HG03354 (cell line): ENCODE results near the gene AAK1.
"Not testable (repeated sequence)": the region's sequence is repeated elsewhere in the genome, so short reads cannot be mapped to it uniquely, and the experiment has no call there.

Experiments used
- ATAC-seq: cut with Tn5 transposase; IDR thresholded peaks from one replicate; pipeline ENCODE4 v1.9.1; 2021; ENCODE audit warnings: mild to moderate bottlenecking; ENCODE audit not compliant: unreplicated experiment, poor library complexity, severe bottlenecking

The AAK1 gene

DNA sequence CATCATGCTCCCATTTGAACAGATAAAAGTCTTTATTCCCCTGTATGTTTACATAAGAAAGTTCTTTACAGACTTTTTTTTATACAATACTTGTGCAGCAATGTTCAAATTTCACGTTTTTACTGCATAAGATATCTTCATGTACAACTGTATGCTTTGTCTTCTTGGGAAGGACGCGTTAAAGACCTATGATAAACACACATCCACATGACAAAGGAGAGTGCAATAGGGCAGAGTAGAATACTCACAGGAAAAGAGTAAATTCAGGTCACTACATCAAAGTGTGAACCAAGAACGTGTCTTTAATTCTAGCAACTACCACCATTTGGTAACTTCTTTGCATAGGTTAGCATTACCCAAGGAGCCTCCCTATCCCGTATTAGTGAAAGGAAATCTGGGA is 172.6 kb downstream of the AAK1 start:
- ATAC-seq = no peak

DNA sequence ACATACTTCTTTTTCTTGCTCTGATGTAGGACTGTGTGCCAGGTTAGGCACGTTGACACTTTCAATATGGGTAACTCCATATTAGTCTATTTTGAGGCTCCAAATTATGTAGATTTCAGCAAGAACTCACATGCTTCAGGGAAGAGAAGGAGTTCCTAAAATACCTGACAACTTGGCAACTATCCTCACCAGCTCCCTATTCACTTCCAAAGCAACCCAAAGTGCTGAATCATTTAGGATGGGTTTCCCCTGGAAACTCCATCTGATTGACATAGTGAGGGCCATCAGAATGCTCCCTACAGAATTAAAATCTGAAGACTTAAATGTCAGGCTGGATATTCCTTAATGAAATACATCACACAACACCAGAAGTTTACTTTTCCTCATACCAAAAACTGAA is 173.8 kb downstream of the AAK1 start:
- ATAC-seq = no peak

DNA sequence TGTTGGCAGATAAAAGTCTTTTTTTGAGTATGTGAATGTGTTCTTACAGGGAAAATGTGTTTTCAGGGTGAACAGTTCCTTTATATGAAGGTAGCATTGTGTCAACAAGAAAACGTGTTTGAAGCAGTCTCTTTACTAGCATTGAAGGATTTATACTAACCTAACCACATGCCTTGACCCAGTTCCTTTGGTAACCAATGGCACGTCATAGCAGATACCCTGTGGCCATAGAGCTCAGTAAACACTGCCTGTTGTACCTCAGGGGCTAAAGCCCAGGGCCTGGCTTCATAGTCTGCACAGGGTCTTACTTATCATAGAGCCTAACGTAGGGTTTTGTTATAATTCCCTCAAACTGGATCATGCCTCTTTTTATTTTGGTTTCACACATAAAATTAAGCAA is 174.2 kb downstream of the AAK1 start:
- no peak for ATAC-seq

DNA sequence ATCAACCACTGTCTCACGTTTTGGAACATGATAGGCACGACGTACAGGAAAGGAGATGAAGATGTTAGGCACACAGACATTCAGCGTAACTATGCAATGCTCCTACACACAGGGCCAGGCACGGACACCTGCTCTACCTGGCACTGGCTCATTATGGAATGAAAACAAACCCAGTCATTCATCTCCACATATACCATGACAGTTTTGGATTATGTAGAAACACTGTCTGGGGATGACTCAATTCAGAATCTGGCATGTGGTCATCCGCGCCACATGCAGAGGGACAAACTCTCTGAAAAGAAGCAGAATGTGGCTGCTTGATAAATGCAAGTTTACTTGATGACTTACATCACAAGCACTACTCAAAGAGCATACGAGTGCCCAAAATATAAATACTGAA is 176.8 kb downstream of the AAK1 start:
- no peak for ATAC-seq

GRCh38 chr2:69465513-69466456 is 177.8 kb downstream of the AAK1 start:
- no peak for ATAC-seq

DNA sequence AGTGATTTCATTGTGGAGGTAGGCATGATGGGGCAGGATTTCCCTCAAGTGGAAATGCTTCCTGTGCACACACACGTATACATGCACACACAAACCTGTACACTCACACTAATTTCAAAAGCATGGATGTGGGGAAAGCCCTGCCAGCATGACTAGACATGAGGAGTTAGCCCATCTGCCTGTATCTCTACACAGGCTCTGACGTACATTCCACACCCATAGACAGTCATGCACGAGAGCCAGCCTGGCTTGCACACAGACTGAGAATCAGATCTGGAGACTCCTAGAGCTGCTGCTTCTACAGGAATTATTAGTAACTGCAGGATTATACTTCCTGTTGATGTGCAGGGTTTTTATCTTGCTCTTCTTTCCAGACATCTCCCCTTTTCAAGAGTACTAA is 179.0 kb downstream of the AAK1 start:
- ATAC-seq = no peak

- ATAC-seq = no peak
Observed at GRCh38 chr2:69462780-69463179, 180.8 kb downstream of the AAK1 start.

DNA sequence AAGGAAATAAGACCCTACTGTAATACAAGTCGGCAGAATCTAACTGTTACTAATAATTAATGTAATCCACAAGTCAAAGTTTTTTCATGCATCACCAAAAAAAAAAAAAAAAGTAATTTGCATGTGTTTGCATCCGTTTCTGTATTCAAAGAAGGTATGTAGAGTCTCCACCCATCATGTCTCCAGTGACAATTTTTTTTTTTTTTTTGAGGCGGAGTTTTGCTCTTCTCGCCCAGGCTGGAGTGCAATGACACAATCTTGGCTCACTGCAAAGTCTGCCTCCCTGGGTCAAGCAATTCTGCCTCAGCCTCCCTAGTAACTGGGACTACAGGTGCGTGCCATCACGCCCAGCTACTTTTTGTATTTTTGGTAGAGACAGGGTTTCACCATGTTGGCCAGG is 182.1 kb downstream of the AAK1 start:
- no peak for ATAC-seq

GRCh38 chr2:69459936-69460335 is 183.6 kb downstream of the AAK1 start:
- no peak for ATAC-seq

GRCh38 chr2:69456950-69457445 is 186.5 kb downstream of the AAK1 start:
- ATAC-seq = no peak

DNA sequence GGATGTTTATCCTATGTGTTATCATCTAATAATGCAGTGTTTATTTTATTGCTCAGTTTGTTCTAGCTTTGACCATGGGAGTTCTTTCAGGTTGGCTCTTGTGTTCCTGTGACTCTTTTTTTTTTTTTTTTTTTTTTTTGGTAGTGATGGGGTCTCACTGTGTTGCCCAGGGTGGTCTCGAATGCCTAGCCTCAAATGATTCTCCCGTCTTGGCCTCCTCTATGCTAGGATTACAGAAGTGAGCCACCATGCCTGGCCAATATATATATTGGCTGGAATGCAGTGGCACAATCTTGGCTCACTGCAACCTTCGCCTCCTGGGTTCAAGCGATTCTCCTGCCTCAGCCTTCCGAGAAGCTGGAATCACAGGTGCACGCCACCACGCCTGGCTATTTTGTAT is 187.4 kb downstream of the AAK1 start:
- ATAC-seq = no peak

DNA sequence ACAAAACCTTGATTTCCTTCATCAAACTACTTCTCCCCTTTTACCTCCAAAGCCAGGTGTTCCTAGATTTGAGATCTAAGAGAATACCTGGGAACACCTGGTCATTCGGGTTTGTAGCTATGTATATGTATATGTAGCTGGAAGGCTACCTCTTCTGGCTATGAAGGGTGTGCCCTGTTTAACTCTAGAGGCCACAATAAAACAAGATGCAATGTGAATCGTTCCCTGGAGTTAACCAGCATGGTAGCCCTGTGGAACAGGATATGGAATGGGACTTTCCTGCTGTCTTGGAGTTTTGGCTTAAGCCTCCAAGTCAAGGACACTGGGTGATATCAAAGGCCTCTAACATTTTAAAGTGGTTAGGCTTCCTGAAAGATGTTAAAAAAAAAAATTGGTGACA is 188.6 kb downstream of the AAK1 start:
- ATAC-seq = no peak

DNA sequence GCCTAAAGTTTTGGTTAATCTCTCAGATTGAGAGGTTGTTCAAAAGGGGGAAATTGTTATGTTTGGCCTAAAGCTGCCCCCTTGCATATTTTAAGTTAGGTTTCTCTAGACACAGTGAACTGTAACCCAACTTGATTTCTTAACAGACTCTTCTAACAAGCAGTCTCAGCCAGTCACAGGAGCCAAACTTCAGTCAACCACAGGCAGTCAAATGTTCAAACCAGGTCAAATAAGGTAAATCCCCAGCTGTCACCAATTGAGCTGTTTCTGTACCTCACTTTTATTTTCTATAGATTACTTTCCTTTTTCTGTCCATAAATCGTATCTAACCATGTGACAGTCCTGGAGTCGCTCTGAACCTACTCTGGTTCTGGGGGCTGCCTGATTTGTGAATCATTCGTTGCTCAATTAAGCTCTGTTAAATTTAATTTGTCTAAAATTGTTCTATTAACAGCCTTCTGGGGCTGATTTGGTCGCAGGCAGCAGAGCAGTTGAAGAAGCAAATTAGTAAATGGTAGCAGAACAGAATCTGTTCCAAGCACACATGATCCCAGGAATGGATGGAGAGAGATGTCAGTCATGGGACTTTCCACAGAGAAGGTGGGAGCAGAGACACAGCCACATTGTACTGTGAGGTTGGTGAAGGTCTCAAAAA is 189.9 kb downstream of the AAK1 start:
- peak; percentile 83 for ATAC-seq

DNA sequence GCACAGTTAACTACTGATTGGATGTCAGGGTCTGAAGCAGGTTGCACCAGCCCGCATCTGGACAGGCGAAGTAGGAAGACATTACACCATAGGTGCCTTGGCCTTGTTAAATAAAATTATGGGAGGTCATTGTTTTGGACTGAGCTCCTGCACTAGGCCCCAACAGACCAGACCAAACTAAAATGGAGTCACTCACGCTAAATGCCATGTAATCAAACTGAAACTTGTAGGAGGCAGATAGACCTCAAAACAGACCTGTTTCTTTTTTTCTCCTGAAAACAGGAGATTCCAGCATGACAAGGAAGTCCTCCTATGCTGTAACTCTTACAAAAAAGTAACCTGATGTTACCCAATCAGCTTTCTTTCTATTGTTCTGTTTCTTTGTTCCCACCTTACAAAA is 190.9 kb downstream of the AAK1 start:
- no peak for ATAC-seq

DNA sequence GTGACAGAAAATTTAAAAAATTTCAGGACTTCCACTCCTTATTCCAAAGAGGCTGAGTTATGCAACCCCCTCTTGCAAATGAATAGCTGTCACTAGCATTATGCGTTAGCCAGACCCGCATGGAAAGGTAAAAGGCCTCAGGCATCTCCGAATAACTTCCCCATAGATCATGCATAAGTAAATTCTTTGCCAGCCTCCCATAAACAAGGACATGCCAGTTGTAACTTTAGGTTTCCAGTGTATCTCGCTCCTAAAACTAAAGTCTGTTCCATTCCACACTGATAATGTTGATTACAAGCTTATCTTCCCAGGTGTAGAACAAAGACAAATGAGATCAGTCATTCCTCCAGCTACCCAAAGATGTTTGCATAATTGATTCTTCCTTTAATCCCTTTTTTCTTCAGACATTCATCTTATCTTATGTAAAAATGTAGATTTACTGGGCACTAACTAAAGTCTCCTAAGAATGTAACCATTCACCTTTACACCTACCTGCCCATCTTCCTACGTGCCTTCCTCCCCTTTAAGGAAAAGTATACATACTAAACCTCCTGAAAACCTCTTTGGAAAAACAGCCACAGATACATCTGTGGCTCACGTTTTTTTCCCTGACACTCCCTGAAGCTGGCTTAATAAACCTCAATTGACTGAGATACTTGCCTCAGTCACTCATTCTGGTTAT is 192.7 kb downstream of the AAK1 start:
- no peak for ATAC-seq

GRCh38 chr2:69449906-69450305 is 193.6 kb downstream of the AAK1 start:
- no peak for ATAC-seq

GRCh38 chr2:69443673-69444072 is 199.9 kb downstream of the AAK1 start:
- ATAC-seq = not testable (repeated sequence)

DNA sequence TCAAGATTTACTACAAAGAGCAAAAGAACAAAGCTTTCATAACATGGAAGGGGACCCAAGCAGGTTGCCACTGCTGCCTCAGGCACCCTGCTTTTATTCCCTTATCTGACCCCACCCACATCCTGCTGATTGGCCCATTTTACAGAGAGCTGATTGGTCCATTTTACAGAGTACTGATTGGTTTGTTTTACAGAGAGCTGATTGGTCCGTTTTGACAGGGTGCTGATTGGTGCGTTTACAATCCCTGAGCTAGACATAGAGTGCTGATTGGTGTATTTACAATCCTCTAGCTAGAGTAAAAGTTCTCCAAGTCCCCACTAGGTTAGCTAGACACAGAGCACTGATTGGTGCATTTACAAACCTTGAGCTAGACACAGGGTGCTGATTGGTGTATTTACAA is 204.0 kb downstream of the AAK1 start:
- not testable (repeated sequence) for ATAC-seq

- no peak for ATAC-seq
Observed at GRCh38 chr2:69438580-69438979, 205.0 kb downstream of the AAK1 start.

DNA sequence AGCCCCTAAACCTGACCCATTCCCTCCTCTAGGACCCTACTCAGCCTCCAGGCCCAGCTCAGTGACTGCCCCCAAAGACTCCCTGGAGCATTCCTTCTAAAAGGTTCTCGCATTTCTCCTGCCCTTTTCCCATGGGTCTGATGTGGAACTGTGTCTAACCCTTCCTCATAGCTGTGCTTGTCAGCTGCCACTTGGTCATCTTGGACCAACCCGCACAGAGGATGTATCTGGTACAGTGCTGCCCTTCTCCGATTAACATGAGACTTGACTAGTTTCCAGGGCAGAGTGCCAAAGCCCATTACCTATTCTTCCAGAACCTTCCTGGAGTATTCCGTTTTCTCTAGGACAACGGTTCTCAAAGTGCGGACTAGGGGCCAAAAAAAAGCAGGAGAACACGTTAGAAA is 205.8 kb downstream of the AAK1 start:
- no peak for ATAC-seq
